Suprapubic skin (tissue), 4 donors: ENCODE data around the gene ARL8A.

Experiments
- EP300 ChIP-seq: sonication (generic); formaldehyde crosslinking; IDR thresholded peaks from one replicate; pipeline ENCODE4 v1.6.1; 2017; ENCODE audit warnings: antibody characterized with exemption
- POLR2A ChIP-seq, 2 donors: fragments of 450-650 bp; IDR thresholded peaks; one replicate each; pipeline ENCODE4 v1.6.1; 2017; ENCODE audit warnings: antibody characterized with exemption in 2 of 2, mild to moderate bottlenecking in 2 of 2, moderate library complexity in 2 of 2
- POLR2AphosphoS5 ChIP-seq, 3 donors: sonication (generic); formaldehyde crosslinking; IDR thresholded peaks; one replicate each; pipeline ENCODE4 v1.6.1; 2017; ENCODE audit warnings: antibody characterized with exemption in 3 of 3
- TF ChIP-seq, protein P1 (sequence below), 2 donors: fragments of 200-600 bp in 1 of 2; fragments of 450-650 bp in 1 of 2; sonication (generic) in 1 of 2; IDR thresholded peaks; one replicate each; pipeline ENCODE4 v1.5.1; 2016 to 2019; ENCODE audit warnings: antibody characterized with exemption in 2 of 2, mild to moderate bottlenecking in 1 of 2, moderate library complexity in 1 of 2

DNA sequence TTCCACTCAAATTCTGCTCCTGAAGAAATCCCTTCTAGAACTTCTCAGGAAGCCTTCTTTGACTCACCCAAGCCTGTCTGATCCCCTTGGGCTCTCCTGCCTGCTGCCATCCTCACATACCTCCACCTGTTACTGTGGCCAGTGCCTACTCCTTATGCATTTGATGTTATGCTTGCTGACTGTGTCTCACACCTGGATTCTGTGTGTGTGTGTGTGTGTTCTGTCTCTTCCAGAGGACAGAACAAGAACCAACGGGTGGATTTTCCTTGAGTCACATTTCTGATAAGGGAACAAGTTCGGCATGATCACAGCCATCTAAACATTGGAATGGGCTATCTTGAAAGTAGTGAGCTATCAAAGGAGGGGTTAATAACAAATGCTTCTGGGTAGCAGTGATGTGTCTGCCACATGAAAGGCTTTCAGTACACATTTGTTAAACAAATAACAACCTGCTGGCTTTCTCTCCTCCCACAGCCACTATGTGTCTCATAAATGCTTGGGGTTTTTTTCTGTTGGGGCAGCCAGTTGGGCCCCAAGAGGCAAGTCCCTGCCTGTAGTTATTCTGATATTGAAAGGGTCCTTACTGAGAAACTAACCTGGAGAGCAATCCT is 30.7 kb downstream of the ARL8A start:
- TF ChIP-seq EP300 (no peak), POLR2AphosphoS5 (IDR thresholded peaks at IDR 0.05) (no peak), POLR2A (IDR thresholded peaks at IDR 0.05) (no peak)
- TF ChIP-seq, protein P1, sequence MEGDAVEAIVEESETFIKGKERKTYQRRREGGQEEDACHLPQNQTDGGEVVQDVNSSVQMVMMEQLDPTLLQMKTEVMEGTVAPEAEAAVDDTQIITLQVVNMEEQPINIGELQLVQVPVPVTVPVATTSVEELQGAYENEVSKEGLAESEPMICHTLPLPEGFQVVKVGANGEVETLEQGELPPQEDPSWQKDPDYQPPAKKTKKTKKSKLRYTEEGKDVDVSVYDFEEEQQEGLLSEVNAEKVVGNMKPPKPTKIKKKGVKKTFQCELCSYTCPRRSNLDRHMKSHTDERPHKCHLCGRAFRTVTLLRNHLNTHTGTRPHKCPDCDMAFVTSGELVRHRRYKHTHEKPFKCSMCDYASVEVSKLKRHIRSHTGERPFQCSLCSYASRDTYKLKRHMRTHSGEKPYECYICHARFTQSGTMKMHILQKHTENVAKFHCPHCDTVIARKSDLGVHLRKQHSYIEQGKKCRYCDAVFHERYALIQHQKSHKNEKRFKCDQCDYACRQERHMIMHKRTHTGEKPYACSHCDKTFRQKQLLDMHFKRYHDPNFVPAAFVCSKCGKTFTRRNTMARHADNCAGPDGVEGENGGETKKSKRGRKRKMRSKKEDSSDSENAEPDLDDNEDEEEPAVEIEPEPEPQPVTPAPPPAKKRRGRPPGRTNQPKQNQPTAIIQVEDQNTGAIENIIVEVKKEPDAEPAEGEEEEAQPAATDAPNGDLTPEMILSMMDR (IDR thresholded peaks at IDR 0.05) = no peak
